Ovary (tissue), 9 donors: ENCODE data around the gene EVC2. TPM values are rescaled to one million over a fixed set of nuclear protein-coding genes. Genes with fewer than 3 reads are reported as not detected.

Experiments used
- DNase-seq, 5 donors: peaks; one replicate each; pipeline ENCODE4 v3.0.0-alpha.2; 2019 to 2020
- H3K27ac ChIP-seq, 2 donors: fragments of 200-600 bp; one replicate each; pipeline versions ENCODE4 v1.5.1 to v1.8.0; 2019 to 2022
- H3K27me3 ChIP-seq: fragments of 200-600 bp; one replicate; pipeline ENCODE4 v1.8.0; 2022
- H3K36me3 ChIP-seq: fragments of 200-600 bp; sonication (generic); one replicate; pipeline ENCODE4 v1.5.1; 2019
- H3K4me1 ChIP-seq: one replicate; pipeline ENCODE4 v1.8.1; 2013; ENCODE audit warnings: mild to moderate bottlenecking, moderate library complexity; ENCODE audit not compliant: insufficient read depth
- H3K4me3 ChIP-seq: fragments of 200-600 bp; sonication (generic); one replicate; pipeline ENCODE4 v1.5.1; 2017
- H3K9me3 ChIP-seq, 2 donors: fragments of 200-600 bp in 1 of 2; sonication (generic) in 1 of 2; one replicate each; pipeline versions ENCODE4 v1.5.1 to v1.8.1; 2013 to 2019; ENCODE audit warnings: mild to moderate bottlenecking in 1 of 2, moderate library complexity in 1 of 2
- EP300 ChIP-seq: sonication (generic); formaldehyde crosslinking; IDR thresholded peaks from one replicate; pipeline ENCODE4 v1.6.1; 2017; ENCODE audit warnings: antibody characterized with exemption
- POLR2A ChIP-seq: fragments of 450-650 bp; IDR thresholded peaks from one replicate; pipeline ENCODE4 v1.6.1; 2017; ENCODE audit warnings: antibody characterized with exemption, mild to moderate bottlenecking, moderate library complexity
- WGBS, 3 donors: extraction: QIAGEN DNeasy Blood & Tissue Kit in 1 of 3; methylation state at CpG; one replicate each; pipeline versions ENCODE4 v1.1.5 to v1.1.7; 2013 to 2017; 5-methylcytosine and 5-hydroxymethylcytosine counted together
- intact Hi-C, 4 donors: fragments of 100-400 bp; cut with DNase I; formaldehyde crosslinking; loops; one replicate each; pipeline versions ENCODE4 v1.11.0 to v1.15.1; 2022 to 2023
- polyA plus RNA-seq, 2 donors: library from polyadenylated mRNA; stranded (reverse); fragments of 200-250 nt in 1 of 2; fragments of 350-450 nt in 1 of 2; fragmentation: Illumina TruSeq in 1 of 2; extraction: RNeasy Lipid Tissue Mini Kit (QIAGEN cat#74804) in 1 of 2; gene quantifications; one replicate each; pipeline ENCODE4 v1.2.3, GENCODE V29; 2013 to 2014
- total RNA-seq, 7 donors: library from RNA; depleted of rRNA in 2 of 7; stranded (reverse); fragments of >200 nt in 2 of 7; fragmentation: NEBNext Ultra II Directional in 3 of 7; extraction: Animal tissue kit (Norgen Biotek cat#: 25700) in 3 of 7; gene quantifications; one replicate each; pipeline versions ENCODE4 v1.1.0 to v1.2.4, GENCODE V29; 2016 to 2023
- TF ChIP-seq, protein P1 (sequence below), 3 donors: fragments of 450-650 bp in 2 of 3; fragments of 200-600 bp in 1 of 3; IDR thresholded peaks; one replicate each; pipeline versions ENCODE4 v1.5.1 to v1.8.0; 2016 to 2022; ENCODE audit warnings: antibody characterized with exemption in 3 of 3, mild to moderate bottlenecking in 1 of 3
- donor health status: DM: no; HTN: no; CAD: no; lungs with moderate emphysema.
- donor health status: DM: no; HTN: no; CAD: no.
- donor health status: Bipolar disorder and iron deficiency.
- donor health status: DM: yes; HTN: yes; CAD: no.
- donor health status: DM: no; HTN: no; CAD: no.
- donor health status: DM: yes; HTN: yes; CAD: no.

EVC2 gene
- total and polyA plus RNA-seq, 9 donors = 8.1 to 19.4 (median 14.0) TPM

DNA sequence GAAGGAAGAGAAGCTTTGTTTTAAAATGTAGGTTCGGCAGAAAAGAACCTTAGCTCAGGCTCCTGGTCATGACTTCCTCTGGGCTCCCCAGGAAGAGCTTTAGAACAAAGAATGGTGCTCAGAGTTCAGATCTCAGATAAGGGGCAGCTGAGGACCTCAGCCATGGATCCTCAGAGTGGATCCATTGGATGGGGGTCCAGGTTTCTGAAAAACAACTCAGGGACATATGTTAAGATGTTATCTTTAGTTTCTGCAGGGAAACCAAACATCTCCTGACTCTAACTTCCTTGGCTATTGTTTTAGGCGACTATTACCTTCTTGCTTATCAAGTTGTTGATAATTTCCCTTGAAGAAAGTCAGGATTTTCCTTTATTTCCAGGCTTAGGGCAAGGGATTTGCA, 8.0 kb upstream of the EVC2 start:
- peaks cover 5% of the 10 kb centered on the region for H3K4me1 ChIP-seq
- intact Hi-C loops = no loop called here
- no peak overlapping the region for H3K4me3 ChIP-seq
- no peaks in the 10 kb centered on the region for H3K27me3 ChIP-seq
- 77 to 87% (median 85%) methylated on average over 2 of the region's 2 CpGs for WGBS, 3 donors
- DNase-seq = no peak
- H3K27ac ChIP-seq = no peak overlapping the region
- H3K9me3 ChIP-seq = no peaks in the 10 kb centered on the region
- H3K36me3 ChIP-seq = no peaks in the 10 kb centered on the region
- TF ChIP-seq, protein P1, sequence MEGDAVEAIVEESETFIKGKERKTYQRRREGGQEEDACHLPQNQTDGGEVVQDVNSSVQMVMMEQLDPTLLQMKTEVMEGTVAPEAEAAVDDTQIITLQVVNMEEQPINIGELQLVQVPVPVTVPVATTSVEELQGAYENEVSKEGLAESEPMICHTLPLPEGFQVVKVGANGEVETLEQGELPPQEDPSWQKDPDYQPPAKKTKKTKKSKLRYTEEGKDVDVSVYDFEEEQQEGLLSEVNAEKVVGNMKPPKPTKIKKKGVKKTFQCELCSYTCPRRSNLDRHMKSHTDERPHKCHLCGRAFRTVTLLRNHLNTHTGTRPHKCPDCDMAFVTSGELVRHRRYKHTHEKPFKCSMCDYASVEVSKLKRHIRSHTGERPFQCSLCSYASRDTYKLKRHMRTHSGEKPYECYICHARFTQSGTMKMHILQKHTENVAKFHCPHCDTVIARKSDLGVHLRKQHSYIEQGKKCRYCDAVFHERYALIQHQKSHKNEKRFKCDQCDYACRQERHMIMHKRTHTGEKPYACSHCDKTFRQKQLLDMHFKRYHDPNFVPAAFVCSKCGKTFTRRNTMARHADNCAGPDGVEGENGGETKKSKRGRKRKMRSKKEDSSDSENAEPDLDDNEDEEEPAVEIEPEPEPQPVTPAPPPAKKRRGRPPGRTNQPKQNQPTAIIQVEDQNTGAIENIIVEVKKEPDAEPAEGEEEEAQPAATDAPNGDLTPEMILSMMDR (IDR thresholded peaks at IDR 0.05) = no peak
- no peak for TF ChIP-seq EP300
- no peak for TF ChIP-seq POLR2A

DNA sequence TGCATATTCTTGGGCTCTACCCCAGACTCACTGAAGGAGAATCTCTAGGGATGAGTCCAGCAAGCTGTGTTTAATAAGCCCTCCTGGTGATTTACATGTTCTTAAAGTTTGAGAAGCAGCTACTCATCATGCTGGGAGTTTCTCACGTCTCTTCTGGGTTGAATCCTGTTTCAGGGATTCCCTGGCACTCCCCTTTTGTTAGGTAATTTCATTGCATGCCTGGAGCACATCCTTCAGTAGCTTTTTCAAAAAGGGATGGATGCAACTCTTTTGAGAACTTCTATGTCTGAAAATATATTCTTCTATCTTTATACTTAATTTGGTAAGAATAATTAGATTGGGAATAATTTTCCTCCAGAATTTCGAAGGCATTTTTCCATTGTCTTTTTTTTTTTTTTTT, 7.0 kb upstream of the EVC2 start:
- Histone ChIP-seq H3K27ac (no peak overlapping the region), H3K4me3 (no peak overlapping the region), H3K9me3 (no peaks in the 10 kb centered on the region), H3K27me3 (no peaks in the 10 kb centered on the region), H3K36me3 (no peaks in the 10 kb centered on the region), H3K4me1 (peaks cover 6% of the 10 kb centered on the region)
- no peak for DNase-seq
- WGBS, 3 donors = 48 to 74% (median 49%) methylated on average over 2 of the region's 2 CpGs
- intact Hi-C loops = no loop called here
- no peak for TF ChIP-seq EP300
- TF ChIP-seq, protein P1 (IDR thresholded peaks at IDR 0.05) = no peak
- no peak for TF ChIP-seq POLR2A

DNA sequence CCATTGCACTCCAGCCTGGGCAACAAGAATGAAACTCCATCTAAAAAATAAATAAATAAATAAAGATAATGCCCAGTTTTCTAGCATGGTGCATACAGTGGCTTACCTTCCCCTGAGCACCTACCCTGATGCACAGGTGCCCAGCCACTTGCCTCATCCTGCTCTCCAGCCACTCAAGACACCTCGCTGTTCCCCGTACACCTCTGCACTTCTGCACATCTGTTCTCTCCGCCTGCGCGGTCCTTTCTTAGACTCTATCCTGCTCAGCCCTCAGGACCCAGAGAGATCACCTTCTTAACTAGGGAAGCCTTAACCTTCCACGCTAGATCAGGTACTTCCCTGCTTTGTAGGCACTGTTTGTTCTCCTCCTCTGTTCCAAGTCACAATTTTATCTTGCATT, 5.5 kb upstream of the EVC2 start:
- Histone ChIP-seq H3K27me3 (no peaks in the 10 kb centered on the region), H3K4me1 (peaks cover 8% of the 10 kb centered on the region), H3K36me3 (no peaks in the 10 kb centered on the region), H3K9me3 (no peaks in the 10 kb centered on the region), H3K4me3 (no peak overlapping the region), H3K27ac (no peak overlapping the region)
- TF ChIP-seq POLR2A (no peak), EP300 (no peak)
- TF ChIP-seq, protein P1 (IDR thresholded peaks at IDR 0.05) = no peak
- 80 to 85% (median 82%) methylated on average over 6 of the region's 6 CpGs for WGBS, 3 donors
- intact Hi-C loops = no loop called here
- DNase-seq = no peak

DNA sequence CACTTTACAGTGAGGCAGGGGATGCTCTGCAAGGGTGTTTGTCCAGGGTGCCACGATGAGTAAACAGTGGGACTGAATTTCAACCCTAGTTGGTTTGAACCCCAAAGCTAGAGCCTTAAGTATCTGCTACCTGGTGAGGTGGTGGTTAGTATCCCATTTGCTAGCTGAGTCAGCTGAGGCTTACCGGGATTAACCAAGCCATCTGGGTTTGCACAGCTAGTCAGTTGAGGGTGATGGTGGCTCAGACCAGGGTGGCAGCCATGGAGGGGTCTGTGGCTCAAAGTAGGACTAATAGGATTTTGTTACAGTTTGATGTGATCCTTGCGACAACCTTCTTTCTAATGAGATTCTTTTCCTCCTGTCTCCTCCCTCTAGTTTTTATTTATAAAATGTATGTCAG, 4.6 kb upstream of the EVC2 start:
- Histone ChIP-seq H3K4me1 (peaks cover 8% of the 10 kb centered on the region), H3K27ac (no peak overlapping the region), H3K27me3 (no peaks in the 10 kb centered on the region), H3K36me3 (no peaks in the 10 kb centered on the region), H3K4me3 (no peak overlapping the region), H3K9me3 (no peaks in the 10 kb centered on the region)
- DNase-seq = no peak
- 92 to 97% (median 96%) methylated on average over 3 of the region's 3 CpGs for WGBS, 3 donors
- no peak for TF ChIP-seq EP300
- TF ChIP-seq POLR2A = no peak
- intact Hi-C loops = no loop called here

DNA sequence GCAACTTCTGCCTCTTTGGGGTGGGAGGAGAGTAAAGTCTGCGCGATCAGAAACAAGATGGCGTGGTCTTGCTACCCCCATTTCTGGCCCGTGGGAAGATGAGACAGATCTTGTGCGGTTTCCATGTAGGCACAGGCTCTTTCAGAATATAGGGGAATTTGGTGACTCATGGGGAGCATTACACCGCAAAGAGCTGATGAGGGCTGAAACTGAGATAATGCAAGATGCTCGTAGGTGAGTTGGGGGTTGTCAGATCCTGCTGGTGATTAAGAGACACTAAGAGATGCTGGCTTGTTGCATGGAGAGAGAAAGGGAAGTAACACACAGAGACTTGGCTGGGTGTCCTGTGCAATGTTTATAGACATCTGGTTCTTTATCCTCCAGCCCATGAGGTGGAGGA, 4.2 kb upstream of the EVC2 start:
- intact Hi-C loops = no loop called here
- TF ChIP-seq, protein P1 (IDR thresholded peaks at IDR 0.05) = no peak
- TF ChIP-seq POLR2A = no peak
- no peak for TF ChIP-seq EP300
- H3K9me3 ChIP-seq = no peaks in the 10 kb centered on the region
- DNase-seq = no peak
- no peaks in the 10 kb centered on the region for H3K27me3 ChIP-seq
- WGBS, 3 donors = 90 to 94% (median 92%) methylated on average over 7 of the region's 7 CpGs
- H3K4me1 ChIP-seq = peaks cover 10% of the 10 kb centered on the region
- no peaks in the 10 kb centered on the region for H3K36me3 ChIP-seq
- no peak overlapping the region for H3K4me3 ChIP-seq
- H3K27ac ChIP-seq = no peak overlapping the region
